Colonic mucosa (tissue), 4 donors: ENCODE results near the gene WTIP. TPM values are rescaled to one million over a fixed set of nuclear protein-coding genes. Genes with fewer than 3 reads are reported as not detected.

Experiments used
- DNase-seq: peaks from one replicate; pipeline ENCODE4 v3.0.0-alpha.2; 2020
- H3K27ac ChIP-seq: fragments of 200-600 bp; one replicate; pipeline ENCODE4 v1.8.0; 2021
- H3K27me3 ChIP-seq: fragments of 200-600 bp; one replicate; pipeline ENCODE4 v1.8.0; 2021
- H3K36me3 ChIP-seq: fragments of 200-600 bp; one replicate; pipeline ENCODE4 v1.8.0; 2021
- H3K4me1 ChIP-seq: fragments of 200-600 bp; one replicate; pipeline ENCODE4 v1.8.0; 2021; ENCODE audit warnings: mild to moderate bottlenecking
- H3K4me3 ChIP-seq: fragments of 200-600 bp; one replicate; pipeline ENCODE4 v1.8.0; 2021
- H3K9ac ChIP-seq, 2 donors: one replicate each; pipeline ENCODE4 v1.7.0; 2013; ENCODE audit warnings: control low read depth in 2 of 2, low read depth in 2 of 2, low read length in 2 of 2
- H3K9me3 ChIP-seq: fragments of 200-600 bp; one replicate; pipeline ENCODE4 v1.8.0; 2021
- CTCF ChIP-seq: fragments of 200-600 bp; IDR thresholded peaks from one replicate; pipeline ENCODE4 v1.8.0; 2022; ENCODE audit warnings: antibody characterized with exemption, mild to moderate bottlenecking
- intact Hi-C: fragments of 100-400 bp; cut with DNase I; formaldehyde crosslinking; loops from one replicate; pipeline ENCODE4 v1.14.1; 2022
- total RNA-seq, 2 donors: library from RNA; stranded (reverse); fragmentation: NEBNext Ultra II Directional in 1 of 2; extraction: Animal tissue kit (Norgen Biotek cat#: 25700) in 1 of 2; gene quantifications; one replicate each; pipeline ENCODE4 v1.2.1, GENCODE V29; 2021
- donor health status: healthy.
- donor health status: DM: no; HTN: no; CAD: no.
- donor health status: DM: no; HTN: no; CAD: no.

The WTIP gene
- total RNA-seq, 2 donors from 2014 or later, result 2.1 to 3.6 TPM

- no peaks in the 10 kb centered on the region for H3K9me3 ChIP-seq
- H3K36me3 ChIP-seq, result no peaks in the 10 kb centered on the region
- no peak overlapping the region for H3K27ac ChIP-seq
- no peak overlapping the region for H3K9ac ChIP-seq
- no peak overlapping the region for H3K4me3 ChIP-seq
- no peaks in the 10 kb centered on the region for H3K4me1 ChIP-seq
- no peak for TF ChIP-seq CTCF
- H3K27me3 ChIP-seq, result no peaks in the 10 kb centered on the region
- no peak for DNase-seq
- intact Hi-C loops, result no loop called here
Observed at GRCh38 chr19:34489175-34489574, 7.6 kb downstream of the WTIP start.

DNA sequence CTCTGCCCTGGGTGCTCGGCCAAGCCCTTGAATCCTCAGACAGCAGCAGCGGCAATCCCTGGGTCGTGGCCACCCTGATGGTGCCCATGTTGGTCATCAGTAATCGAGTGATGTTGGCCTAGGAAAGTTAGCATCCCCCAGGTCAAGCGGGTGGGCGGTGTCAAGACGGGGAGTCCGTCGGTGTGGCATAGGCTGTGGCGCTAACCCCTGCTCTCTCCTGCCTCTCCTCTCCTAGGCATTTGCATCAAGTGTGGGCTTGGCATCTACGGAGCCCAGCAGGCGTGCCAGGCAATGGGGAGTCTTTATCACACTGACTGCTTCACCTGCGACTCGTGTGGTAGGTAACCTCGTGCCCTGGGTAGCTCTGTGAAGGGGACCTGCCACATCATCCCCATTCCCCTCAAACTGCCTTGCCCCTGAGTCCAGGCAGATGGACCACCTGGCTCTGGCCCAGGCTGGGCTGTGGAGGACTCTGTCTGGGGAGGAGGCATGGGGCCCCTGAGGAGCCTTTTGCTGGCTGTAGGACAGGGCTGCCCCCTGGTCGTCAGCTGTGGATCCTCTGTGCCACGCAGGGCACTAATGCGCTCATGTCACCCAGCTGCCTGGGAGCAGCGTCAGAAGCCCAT, 8.7 kb downstream of the WTIP start:
- no peak for TF ChIP-seq CTCF
- DNase-seq, result no peak
- H3K4me3 ChIP-seq, result no peak overlapping the region
- no peaks in the 10 kb centered on the region for H3K4me1 ChIP-seq
- intact Hi-C loops, result no loop called here
- no peaks in the 10 kb centered on the region for H3K9me3 ChIP-seq
- H3K36me3 ChIP-seq, result no peaks in the 10 kb centered on the region
- H3K9ac ChIP-seq, result no peak overlapping the region
- no peaks in the 10 kb centered on the region for H3K27me3 ChIP-seq
- no peak overlapping the region for H3K27ac ChIP-seq

GRCh38 chr19:34493038-34493648, 11.6 kb downstream of the WTIP start:
- DNase-seq, result no peak

DNA sequence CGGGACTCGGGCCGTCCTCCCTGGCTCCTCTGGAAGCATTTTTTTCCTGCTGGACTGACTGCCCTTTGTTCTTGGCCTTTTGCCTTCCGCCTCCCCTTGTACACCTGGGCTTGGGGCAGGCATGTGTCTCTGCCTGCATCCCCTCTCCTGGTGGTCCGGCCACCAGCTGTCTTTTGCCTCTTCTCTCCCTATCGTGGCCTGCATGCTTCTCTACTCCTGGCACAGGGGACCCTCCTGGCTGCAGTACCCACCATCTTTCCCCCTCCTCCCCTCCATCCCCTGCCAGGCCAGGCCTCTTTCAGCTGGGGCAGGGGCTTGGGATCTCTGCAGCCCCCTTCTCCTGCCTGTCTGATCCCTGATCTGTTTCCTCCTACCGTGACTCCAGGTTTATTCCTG, 12.1 kb downstream of the WTIP start:
- no peak for DNase-seq
- Histone ChIP-seq H3K27me3 (no peaks in the 10 kb centered on the region), H3K36me3 (no peaks in the 10 kb centered on the region), H3K9me3 (no peaks in the 10 kb centered on the region), H3K4me3 (no peak overlapping the region), H3K27ac (no peak overlapping the region), H3K9ac (no peak overlapping the region), H3K4me1 (no peaks in the 10 kb centered on the region)
- TF ChIP-seq CTCF, result no peak
- intact Hi-C loops, result no loop called here

More at GRCh38 chr19:34493038-34493648, 11.6 kb downstream of the WTIP start:
- Histone ChIP-seq H3K4me1 (no peaks in the 10 kb centered on the region), H3K4me3 (no peak overlapping the region), H3K9ac (no peak overlapping the region), H3K27me3 (no peaks in the 10 kb centered on the region), H3K9me3 (no peaks in the 10 kb centered on the region), H3K36me3 (no peaks in the 10 kb centered on the region), H3K27ac (no peak overlapping the region)
- intact Hi-C loops, result no loop called here
- TF ChIP-seq CTCF, result no peak

DNA sequence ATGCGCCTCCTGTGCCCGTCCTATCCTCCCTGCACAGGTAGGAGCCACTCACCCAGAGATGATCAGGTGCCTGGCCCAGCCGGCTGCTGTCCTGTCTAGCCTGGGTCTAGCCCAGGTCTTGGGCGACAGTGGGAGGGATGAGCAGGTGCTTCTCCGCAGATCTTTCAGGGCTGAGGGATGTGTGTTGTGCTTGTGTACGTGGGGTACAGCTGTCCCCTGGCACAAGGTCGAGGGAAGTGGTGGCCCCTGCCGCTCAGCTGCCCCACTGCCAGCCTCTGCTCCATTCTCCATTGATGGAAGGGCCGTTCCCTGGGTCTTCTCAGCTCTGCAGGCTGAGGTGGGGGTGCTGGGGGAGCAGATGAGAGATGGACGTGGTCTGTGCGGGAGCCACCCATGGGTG, 13.0 kb downstream of the WTIP start:
- Histone ChIP-seq H3K4me1 (no peaks in the 10 kb centered on the region), H3K36me3 (no peaks in the 10 kb centered on the region), H3K9ac (no peak overlapping the region), H3K27me3 (no peaks in the 10 kb centered on the region), H3K27ac (no peak overlapping the region), H3K9me3 (no peaks in the 10 kb centered on the region), H3K4me3 (no peak overlapping the region)
- intact Hi-C loops, result no loop called here
- DNase-seq, result no peak
- TF ChIP-seq CTCF, result no peak
